ENCODE measurements around the gene MBTPS1.

GRCh38 chr16:84009282-84009681 is 107.5 kb downstream of the MBTPS1 start:
- TF ChIP-seq, protein P1, sequence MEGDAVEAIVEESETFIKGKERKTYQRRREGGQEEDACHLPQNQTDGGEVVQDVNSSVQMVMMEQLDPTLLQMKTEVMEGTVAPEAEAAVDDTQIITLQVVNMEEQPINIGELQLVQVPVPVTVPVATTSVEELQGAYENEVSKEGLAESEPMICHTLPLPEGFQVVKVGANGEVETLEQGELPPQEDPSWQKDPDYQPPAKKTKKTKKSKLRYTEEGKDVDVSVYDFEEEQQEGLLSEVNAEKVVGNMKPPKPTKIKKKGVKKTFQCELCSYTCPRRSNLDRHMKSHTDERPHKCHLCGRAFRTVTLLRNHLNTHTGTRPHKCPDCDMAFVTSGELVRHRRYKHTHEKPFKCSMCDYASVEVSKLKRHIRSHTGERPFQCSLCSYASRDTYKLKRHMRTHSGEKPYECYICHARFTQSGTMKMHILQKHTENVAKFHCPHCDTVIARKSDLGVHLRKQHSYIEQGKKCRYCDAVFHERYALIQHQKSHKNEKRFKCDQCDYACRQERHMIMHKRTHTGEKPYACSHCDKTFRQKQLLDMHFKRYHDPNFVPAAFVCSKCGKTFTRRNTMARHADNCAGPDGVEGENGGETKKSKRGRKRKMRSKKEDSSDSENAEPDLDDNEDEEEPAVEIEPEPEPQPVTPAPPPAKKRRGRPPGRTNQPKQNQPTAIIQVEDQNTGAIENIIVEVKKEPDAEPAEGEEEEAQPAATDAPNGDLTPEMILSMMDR (IDR thresholded peaks at IDR 0.05) = no peak
- TF ChIP-seq POLR2A (IDR thresholded peaks at IDR 0.05) = no peak

Data from esophagus squamous epithelium (tissue), 4 donors.